ENCODE data around the gene CALHM6. TPM values are rescaled to one million over a fixed set of nuclear protein-coding genes. Genes with fewer than 3 reads are reported as not detected.
"Not testable (repeated sequence)": the region's sequence is repeated elsewhere in the genome, so short reads cannot be mapped to it uniquely, and the experiment has no call there.

Gene CALHM6
- total and polyA plus RNA-seq, 10 of the 15 experiments (the other 5 are each of a cell fraction or from before 2014, with no cell fraction given): 0.15 to 3.4 (median 1.3) TPM

GRCh38 chr6:116495161-116495560 is 34.0 kb downstream of the CALHM6 start:
- ChIA-PET SMC1A (ENCODE audit: uncharacterized antibody, unreplicated experiment) (interaction anchor here (1.2 to 1.3 kb wide), 2 partner anchors 11 to 16 kb away, joined by 4 to 5 read pairs; partner anchors contain the start of gene CALHM5), CTCF (interaction anchor here (0.7 to 1.4 kb wide), 3 partner anchors 19 to 188 kb away, joined by 3 read pairs; no protein-coding TSS in a partner anchor)
- FAIRE-seq; H4K20me1 ChIP-seq (ENCODE audit: control insufficient read depth, insufficient read depth); H2AFZ ChIP-seq (ENCODE audit: control insufficient read depth, low read depth, low read length); H3K36me3 ChIP-seq (ENCODE audit: control insufficient read depth in 2 of 2, insufficient read depth in 2 of 2, low read length in 1 of 2); in situ Hi-C loops (cut with MboI); H3K79me2 ChIP-seq (ENCODE audit: control insufficient read depth, insufficient read depth, low read length); intact Hi-C loops (cut with micrococcal nuclease; ENCODE audit: unreplicated experiment); DNase-seq (ENCODE audit: low read depth, low spot score); H3K4me2 ChIP-seq (ENCODE audit: control insufficient read depth, insufficient read depth); POLR2A ChIA-PET; H3K4me3 ChIP-seq; RAD21 ChIA-PET (ENCODE audit: unreplicated experiment); ATAC-seq; BruUV-seq (replicated peaks); H3K4me1 ChIP-seq (ENCODE audit: control insufficient read depth, insufficient read depth, low read length); H3K27ac ChIP-seq (ENCODE audit: control insufficient read depth, insufficient read depth); H3K9ac ChIP-seq (ENCODE audit: control insufficient read depth, insufficient read depth, low read length); H3K27me3 ChIP-seq (replicated peaks in 1 of 2; ENCODE audit: control insufficient read depth in 2 of 2, insufficient read depth in 2 of 2, low read length in 1 of 2); H3K9me3 ChIP-seq (replicated peaks; ENCODE audit: control insufficient read depth, insufficient read depth, low read length): not testable (repeated sequence)
- WGBS (ENCODE audit: insufficient coverage, insufficient replicate concordance, low lambda C conversion rate, missing lambda C conversion rate): 90% methylated on average over 1 of the region's 1 CpG

GRCh38 chr6:116497113-116497676 is 36.0 kb downstream of the CALHM6 start:
- in situ Hi-C loops (cut with MboI): no loop called here
- no peak overlapping the region for H3K4me2 ChIP-seq (ENCODE audit: control insufficient read depth, insufficient read depth)
- no peaks in the 10 kb centered on the region for H3K36me3 ChIP-seq (ENCODE audit: control insufficient read depth in 2 of 2, insufficient read depth in 2 of 2, low read length in 1 of 2)
- H3K9ac ChIP-seq (ENCODE audit: control insufficient read depth, insufficient read depth, low read length): no peak overlapping the region
- H3K27me3 ChIP-seq (replicated peaks in 1 of 2; ENCODE audit: control insufficient read depth in 2 of 2, insufficient read depth in 2 of 2, low read length in 1 of 2): peaks cover 0 to 7% of the 10 kb centered on the region in 2 experiments; a peak in 2 of 4 replicates
- H2AFZ ChIP-seq (ENCODE audit: control insufficient read depth, low read depth, low read length): no peak overlapping the region
- TF ChIP-seq RBBP5 (conservative IDR thresholded peaks at IDR 0.05) (no peak), BMI1 (IDR thresholded peaks at IDR 0.05; ENCODE audit: borderline replicate concordance) (no peak), MTA2 (IDR thresholded peaks at IDR 0.05; ENCODE audit: low read depth) (no peak), BCL3 (IDR thresholded peaks at IDR 0.05; ENCODE audit: borderline replicate concordance, insufficient read depth, low read depth, low read length, poor library complexity, severe bottlenecking) (no peak), HDAC2 (IDR thresholded peaks at IDR 0.05) (no peak), IRF5 (IDR thresholded peaks at IDR 0.05; ENCODE audit: borderline replicate concordance) (no peak), HCFC1 (IDR thresholded peaks at IDR 0.05; ENCODE audit: low read length) (no peak), STAT3 (IDR thresholded peaks at IDR 0.05; ENCODE audit: low read depth, low read length) (no peak), KLF5 (IDR thresholded peaks at IDR 0.05; ENCODE audit: partially characterized antibody) (no peak), SMAD5 (IDR thresholded peaks at IDR 0.05; ENCODE audit: low read depth) (no peak), RELA (IDR thresholded peaks at IDR 0.05; ENCODE audit: borderline replicate concordance, partially characterized antibody) (no peak)
- CTCF ChIA-PET: interaction anchor here (0.7 to 2.2 kb wide), 7 partner anchors 12 to 209 kb away, joined by 3 to 6 read pairs (median 3); no protein-coding TSS in a partner anchor
- no peaks in the 10 kb centered on the region for H4K20me1 ChIP-seq (ENCODE audit: control insufficient read depth, insufficient read depth)
- 35% methylated on average over 3 of the region's 3 CpGs for WGBS (ENCODE audit: insufficient coverage, insufficient replicate concordance, low lambda C conversion rate, missing lambda C conversion rate)
- no peak overlapping the region for H3K4me3 ChIP-seq
- no TSS peak for BruUV-seq (replicated peaks)
- no peaks in the 10 kb centered on the region for H3K79me2 ChIP-seq (ENCODE audit: control insufficient read depth, insufficient read depth, low read length)
- RAD21 ChIA-PET (ENCODE audit: unreplicated experiment): interaction anchor here (1.4 to 1.7 kb wide), 2 partner anchors 209 to 229 kb away, joined by 4 read pairs; no protein-coding TSS in a partner anchor
- H3K4me1 ChIP-seq (ENCODE audit: control insufficient read depth, insufficient read depth, low read length): no peaks in the 10 kb centered on the region
- SMC1A ChIA-PET (ENCODE audit: uncharacterized antibody, unreplicated experiment): interaction anchor here (0.6 to 1.6 kb wide), 6 partner anchors 16 to 334 kb away, joined by 3 to 6 read pairs (median 3); no protein-coding TSS in a partner anchor
- H3K9me3 ChIP-seq (replicated peaks; ENCODE audit: control insufficient read depth, insufficient read depth, low read length): no peaks in the 10 kb centered on the region
- FAIRE-seq (no peak), ATAC-seq (no peak), DNase-seq (ENCODE audit: low read depth, low spot score) (no peak)
- H3K27ac ChIP-seq (ENCODE audit: control insufficient read depth, insufficient read depth): no peak overlapping the region
- intact Hi-C loops (cut with micrococcal nuclease; ENCODE audit: unreplicated experiment): no loop called here
- POLR2A ChIA-PET: interaction anchor here (0.9 kb wide), 1 partner anchor 204 kb away, joined by 3 read pairs; no protein-coding TSS in a partner anchor

Data from GM12878 (cell line).